GM20000 (cell line): Measurements from ENCODE around the gene PARP2.

ENCODE experiments used
- DNase-seq: peaks from one replicate; pipeline ENCODE4 v3.0.0; 2012; ENCODE audit warnings: low spot score
- TF ChIP-seq, protein P1 (sequence below): IDR thresholded peaks from 2 replicates; pipeline ENCODE4 v1.5.1; 2012; ENCODE audit warnings: mild to moderate bottlenecking, control low read depth; ENCODE audit errors: extremely low read depth, missing control alignments

The PARP2 gene

DNA sequence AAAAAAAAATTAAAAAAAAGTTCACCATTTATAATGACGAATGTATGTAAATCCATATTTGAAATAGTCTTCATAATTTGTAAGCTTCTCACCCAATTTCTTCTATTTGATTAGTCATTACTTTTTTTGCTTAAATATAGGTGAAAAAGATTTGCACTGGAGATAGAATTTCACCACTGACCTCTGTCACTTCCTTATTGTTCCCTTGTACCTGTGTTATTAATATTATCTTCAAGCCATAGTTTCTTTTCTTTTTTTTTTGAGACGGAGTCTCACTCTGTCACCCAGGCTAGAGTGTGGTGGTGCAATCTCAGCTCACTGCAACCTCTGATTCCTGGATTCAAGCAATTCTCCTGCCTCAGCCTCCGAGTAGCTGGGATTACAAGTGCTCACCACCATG is 54.1 kb downstream of the PARP2 start:
- DNase-seq = no peak
- TF ChIP-seq, protein P1, sequence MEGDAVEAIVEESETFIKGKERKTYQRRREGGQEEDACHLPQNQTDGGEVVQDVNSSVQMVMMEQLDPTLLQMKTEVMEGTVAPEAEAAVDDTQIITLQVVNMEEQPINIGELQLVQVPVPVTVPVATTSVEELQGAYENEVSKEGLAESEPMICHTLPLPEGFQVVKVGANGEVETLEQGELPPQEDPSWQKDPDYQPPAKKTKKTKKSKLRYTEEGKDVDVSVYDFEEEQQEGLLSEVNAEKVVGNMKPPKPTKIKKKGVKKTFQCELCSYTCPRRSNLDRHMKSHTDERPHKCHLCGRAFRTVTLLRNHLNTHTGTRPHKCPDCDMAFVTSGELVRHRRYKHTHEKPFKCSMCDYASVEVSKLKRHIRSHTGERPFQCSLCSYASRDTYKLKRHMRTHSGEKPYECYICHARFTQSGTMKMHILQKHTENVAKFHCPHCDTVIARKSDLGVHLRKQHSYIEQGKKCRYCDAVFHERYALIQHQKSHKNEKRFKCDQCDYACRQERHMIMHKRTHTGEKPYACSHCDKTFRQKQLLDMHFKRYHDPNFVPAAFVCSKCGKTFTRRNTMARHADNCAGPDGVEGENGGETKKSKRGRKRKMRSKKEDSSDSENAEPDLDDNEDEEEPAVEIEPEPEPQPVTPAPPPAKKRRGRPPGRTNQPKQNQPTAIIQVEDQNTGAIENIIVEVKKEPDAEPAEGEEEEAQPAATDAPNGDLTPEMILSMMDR = no peak

GRCh38 chr14:20400589-20400964 is 57.1 kb downstream of the PARP2 start:
- TF ChIP-seq, protein P1 = no peak

DNA sequence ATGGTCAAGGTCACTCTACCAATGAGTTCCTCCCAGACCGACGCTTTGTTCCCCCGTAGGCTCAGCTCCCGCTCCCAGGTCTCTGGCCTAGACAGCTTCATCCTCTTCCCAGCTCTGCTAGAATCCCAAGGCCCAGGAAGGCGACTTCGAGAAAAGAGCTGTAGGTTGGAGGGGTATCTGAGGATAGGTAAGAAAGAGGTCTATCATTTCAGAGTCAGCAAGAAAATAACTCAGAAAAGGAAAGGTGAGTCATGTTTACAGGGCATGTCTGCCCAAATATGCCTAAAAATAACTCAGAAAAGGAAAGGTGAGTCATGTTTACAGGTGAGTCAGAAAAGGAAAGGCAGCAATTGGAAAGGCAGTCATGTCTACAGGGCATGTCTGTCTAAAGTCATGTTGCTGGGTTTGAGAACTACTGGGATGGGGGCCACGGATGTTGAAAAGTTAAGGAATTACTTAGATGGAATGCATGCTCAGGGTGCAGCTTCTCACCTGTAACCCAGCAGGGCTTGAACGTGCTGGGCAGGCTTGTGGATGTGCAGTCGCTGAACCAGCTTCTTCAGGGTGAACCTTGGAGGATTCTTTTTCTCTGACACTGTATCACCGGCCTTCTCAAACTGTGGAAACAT is 57.6 kb downstream of the PARP2 start:
- DNase-seq = no peak
- TF ChIP-seq, protein P1 = no peak

More at GRCh38 chr14:20400589-20400964, 57.1 kb downstream of the PARP2 start:
- DNase-seq = no peak

DNA sequence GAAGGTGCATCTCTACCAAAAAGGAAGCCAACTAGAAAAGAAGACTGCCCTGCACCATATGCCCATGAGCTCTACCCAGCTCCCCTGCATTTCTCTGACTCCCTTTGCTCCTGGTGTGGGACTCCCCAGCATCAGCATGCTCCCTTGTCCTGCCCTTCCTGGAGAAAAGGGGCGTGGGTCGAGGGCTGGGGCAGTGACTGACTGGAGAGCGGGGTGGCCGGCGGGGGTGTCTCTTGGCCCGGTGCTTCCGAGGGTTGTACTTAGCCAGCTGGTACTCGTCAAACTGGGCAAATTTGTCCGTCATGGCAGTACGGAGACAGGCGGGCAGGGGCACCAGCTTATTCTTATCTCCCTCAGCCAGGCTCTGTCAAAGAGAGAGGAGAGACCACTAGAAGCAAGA is 60.1 kb downstream of the PARP2 start:
- TF ChIP-seq, protein P1 = no peak
- DNase-seq = no peak
